B cell (primary cell): Measurements from ENCODE around the gene ABCG1. TPM values are rescaled to one million over a fixed set of nuclear protein-coding genes. Genes with fewer than 3 reads are reported as not detected.

ENCODE experiments used
- ATAC-seq: fragments of 200-7000 bp; cut with Tn5 transposase; one replicate; pipeline ENCODE4 v1.10.0; 2021; ENCODE audit warnings: low read depth, mild to moderate bottlenecking, moderate number of reproducible peaks, moderate library complexity
- CTCF ChIA-PET: fragments of 350-600 bp; sonication (Branson Sonifier 250); formaldehyde crosslinking; loops from one replicate; lab custom pipeline; 2021; ENCODE audit warnings: antibody characterized with exemption, inconsistent platforms; lab: Charles Lee
- POLR2A ChIA-PET: fragments of 350-600 bp; sonication (Branson Sonifier 250); formaldehyde crosslinking; loops from one replicate; lab custom pipeline; 2021; ENCODE audit warnings: antibody characterized with exemption; lab: Charles Lee
- DNase-seq: peaks from one replicate; pipeline ENCODE4 v3.0.0; 2013
- H2AFZ ChIP-seq: 2 replicates; pipeline ENCODE4 v1.6.1; 2012; ENCODE audit warnings: mild to moderate bottlenecking, low read depth, low read length; ENCODE audit not compliant: insufficient read depth, poor library complexity, severe bottlenecking
- H3K27ac ChIP-seq, 2 donors: 1 replicate in 1 of 2; 2 replicates in 1 of 2; pipeline ENCODE4 v1.5.1; 2012 to 2013; ENCODE audit warnings: low read length in 2 of 2, mild to moderate bottlenecking in 2 of 2, moderate library complexity in 1 of 2
- H3K27me3 ChIP-seq, 4 experiments: fragments of 200-600 bp in 1 of 4; sonication (generic) in 1 of 4; replicated peaks in 1 of 4; 1 replicate in 2 of 4; 2 replicates in 2 of 4; pipeline versions ENCODE4 v1.6.1 to v1.7.0; 2013 to 2016; ENCODE audit warnings: low read length in 3 of 4, mild to moderate bottlenecking in 2 of 4, mixed read lengths in 1 of 4, moderate library complexity in 1 of 4; ENCODE audit not compliant: insufficient read depth in 4 of 4, control insufficient read depth in 3 of 4; ENCODE audit errors: control extremely low read depth in 1 of 4
- H3K36me3 ChIP-seq, 2 experiments: replicated peaks in 1 of 2; 1 replicate in 1 of 2; 2 replicates in 1 of 2; pipeline versions ENCODE4 v1.6.1 to v1.7.1; 2013; ENCODE audit warnings: low read length in 1 of 2; ENCODE audit not compliant: insufficient read depth in 2 of 2, control insufficient read depth in 1 of 2; ENCODE audit errors: control extremely low read depth in 1 of 2, extremely low read depth in 1 of 2
- H3K4me1 ChIP-seq, 2 donors: fragments of 200-600 bp in 1 of 2; sonication (generic) in 1 of 2; 1 replicate in 1 of 2; 2 replicates in 1 of 2; pipeline versions ENCODE4 v1.5.1 to v1.6.1; 2013 to 2017; ENCODE audit warnings: low read length in 2 of 2; ENCODE audit not compliant: control insufficient read depth in 2 of 2, insufficient read depth in 2 of 2
- H3K4me2 ChIP-seq: replicated peaks from 2 replicates; pipeline ENCODE3; 2012; ENCODE audit warnings: mild to moderate bottlenecking, low read depth, low read length; ENCODE audit not compliant: poor library complexity, severe bottlenecking
- H3K4me3 ChIP-seq, 5 experiments: fragments of 200-600 bp in 1 of 5; sonication (generic) in 1 of 5; 1 replicate in 3 of 5; 2 replicates in 2 of 5; pipeline versions ENCODE4 v1.5.1 to v1.7.0; 2011 to 2016; ENCODE audit warnings: low read length in 4 of 5, mild to moderate bottlenecking in 4 of 5, low read depth in 2 of 5, control low read depth in 1 of 5, moderate library complexity in 1 of 5; ENCODE audit not compliant: insufficient read depth in 1 of 5; ENCODE audit errors: control extremely low read depth in 1 of 5, extremely low read depth in 1 of 5
- H3K79me2 ChIP-seq: fragments of 200-600 bp; sonication (generic); one replicate; pipeline ENCODE4 v1.6.0; 2016; ENCODE audit warnings: low read length; ENCODE audit not compliant: control insufficient read depth, insufficient read depth
- H3K9ac ChIP-seq: fragments of 200-600 bp; sonication (generic); 2 replicates; pipeline ENCODE4 v1.6.1; 2017; ENCODE audit warnings: mild to moderate bottlenecking, low read length, moderate library complexity
- H3K9me3 ChIP-seq, 3 donors: one replicate each; pipeline versions ENCODE4 v1.6.1 to v1.7.1; 2013; ENCODE audit warnings: low read length in 2 of 3; ENCODE audit not compliant: control insufficient read depth in 2 of 3, insufficient read depth in 1 of 3; ENCODE audit errors: control extremely low read depth in 1 of 3
- H4K20me1 ChIP-seq: 2 replicates; pipeline ENCODE4 v1.6.0; 2012; ENCODE audit warnings: mild to moderate bottlenecking, low read length; ENCODE audit not compliant: insufficient read depth, control insufficient read depth, poor library complexity, severe bottlenecking
- H3K27ac Mint-ChIP-seq: one replicate; pipeline ENCODE4 v1.8.0; 2021; ENCODE audit warnings: mixed read lengths
- H3K27me3 Mint-ChIP-seq: one replicate; pipeline ENCODE4 v1.8.0; 2021; ENCODE audit warnings: mixed read lengths
- H3K4me1 Mint-ChIP-seq: one replicate; pipeline ENCODE4 v1.8.0; 2021; ENCODE audit warnings: mixed read lengths
- H3K4me3 Mint-ChIP-seq: one replicate; pipeline ENCODE4 v1.8.0; 2021; ENCODE audit warnings: mixed read lengths
- H3K9me3 Mint-ChIP-seq: one replicate; pipeline ENCODE4 v1.8.0; 2022; ENCODE audit warnings: mixed read lengths; ENCODE audit not compliant: insufficient read depth
- CTCF ChIP-seq: fragments of 200-600 bp; IDR thresholded peaks from one replicate; pipeline ENCODE4 v1.8.0; 2022; ENCODE audit warnings: antibody characterized with exemption, mild to moderate bottlenecking
- EZH2 ChIP-seq: IDR thresholded peaks from 2 replicates; pipeline ENCODE4 v1.6.1; 2012; ENCODE audit warnings: borderline replicate concordance, low read depth, mild to moderate bottlenecking, moderate library complexity, low read length; ENCODE audit not compliant: insufficient read depth, poor library complexity, severe bottlenecking
- WGBS: methylation state at CpG from one replicate; pipeline ENCODE4 v1.1.5; 2013; ENCODE audit warnings: missing lambda C conversion rate; ENCODE audit not compliant: insufficient coverage; 5-methylcytosine and 5-hydroxymethylcytosine counted together
- intact Hi-C: fragments of 100-400 bp; cut with micrococcal nuclease; formaldehyde crosslinking; loops from one replicate; pipeline ENCODE4 v1.10.0; 2022
- polyA plus RNA-seq: library from polyadenylated mRNA; depleted of rRNA; stranded (reverse); fragments of >200 nt; gene quantifications from 2 replicates; pipeline ENCODE4 v1.2.3, GENCODE V29; 2012
- total RNA-seq, 2 donors: library from RNA; stranded (reverse); fragments of 120-200 nt in 1 of 2; gene quantifications; 1 replicate in 1 of 2; 2 replicates in 1 of 2; pipeline versions ENCODE4 v1.2.3 to v1.2.4, GENCODE V29; 2013 to 2022

Gene ABCG1
- total and polyA plus RNA-seq, 2 donors (not counting 1 experiment from before 2014, with no cell fraction given) = 8.7 to 27.5 TPM

DNA sequence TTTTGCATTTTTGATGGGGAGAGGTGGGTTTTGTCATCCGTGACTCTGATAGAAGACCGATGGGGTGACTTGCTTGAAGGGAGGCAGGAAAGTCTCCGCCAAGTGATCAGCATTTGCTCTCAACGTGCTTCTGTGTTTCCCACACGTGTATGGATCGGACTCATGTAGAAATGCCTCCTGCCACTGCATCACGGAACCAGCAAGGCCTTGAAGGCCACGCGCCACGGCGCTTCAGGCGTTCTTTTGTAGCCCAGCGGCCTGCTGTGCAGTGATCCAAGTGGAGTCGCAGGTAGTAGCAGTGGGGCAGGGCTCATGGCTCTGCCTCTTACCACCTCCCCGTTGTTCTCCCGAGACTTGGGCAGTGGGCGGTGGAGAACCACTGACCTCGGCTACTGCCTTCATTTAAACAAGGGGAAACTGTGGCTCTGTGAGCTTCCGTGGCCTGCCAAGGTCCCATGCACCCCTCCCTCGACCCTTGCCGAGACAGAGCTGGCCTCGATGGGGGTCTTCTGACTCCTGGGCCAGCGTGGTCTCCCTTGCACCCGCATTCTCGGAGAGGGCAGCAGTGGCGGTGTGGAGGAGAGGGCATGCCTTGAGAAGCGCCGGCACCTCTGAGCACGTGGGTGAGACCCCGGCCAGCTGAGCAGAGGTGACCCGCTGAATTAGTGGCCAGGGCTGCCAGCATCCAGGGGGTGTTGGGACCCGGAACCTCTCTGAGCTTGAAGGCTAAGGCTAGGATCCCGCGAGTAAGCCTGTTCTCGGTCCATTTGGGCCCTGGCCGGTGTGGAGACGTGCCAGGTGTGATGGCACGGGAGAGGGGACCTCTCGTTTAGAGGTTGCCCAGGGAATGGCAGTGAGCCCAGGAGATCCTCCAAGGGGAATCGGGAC, 46.1 kb upstream of the ABCG1 start:
- no peak for TF ChIP-seq EZH2
- TF ChIP-seq CTCF = no peak
- CTCF ChIA-PET = interaction anchor here (0.8 kb wide), 1 partner anchor 86 kb away, joined by 3 read pairs; no protein-coding TSS in a partner anchor

DNA sequence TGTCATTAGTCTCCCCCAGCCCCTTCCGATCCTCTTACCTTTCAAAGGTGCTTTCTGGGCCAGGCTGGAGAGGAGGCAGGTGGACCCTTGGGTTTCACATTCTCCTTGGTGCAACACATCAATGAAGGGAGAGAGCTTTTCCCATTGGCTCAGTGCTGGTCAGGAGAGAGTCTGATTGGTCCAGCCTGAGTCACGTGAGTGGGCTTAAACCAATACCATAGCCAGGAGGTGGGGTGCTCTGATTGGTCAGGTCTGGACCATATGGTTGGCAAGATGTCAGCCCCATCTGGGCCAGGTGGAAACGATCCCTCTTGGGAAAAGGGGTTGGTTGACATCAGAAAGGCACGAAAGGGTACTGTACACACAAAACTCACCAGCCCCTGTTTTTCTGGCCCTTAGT, 44.8 kb upstream of the ABCG1 start:
- Mint-ChIP-seq H3K27ac (no peak overlapping the region), H3K4me3 (no peak overlapping the region), H3K4me1 (no peaks in the 10 kb centered on the region), H3K9me3 (no peaks in the 10 kb centered on the region), H3K27me3 (no peaks in the 10 kb centered on the region)
- H4K20me1 ChIP-seq = no peaks in the 10 kb centered on the region
- no peak overlapping the region for H3K4me3 ChIP-seq
- H3K9ac ChIP-seq = no peak overlapping the region
- ChIA-PET CTCF (interaction anchor here (1.6 kb wide), 1 partner anchor 8 kb away, joined by 3 read pairs; no protein-coding TSS in a partner anchor), POLR2A (no interaction called here)
- H3K79me2 ChIP-seq = no peaks in the 10 kb centered on the region
- H3K27me3 ChIP-seq = no peaks in the 10 kb centered on the region
- no peaks in the 10 kb centered on the region for H3K4me1 ChIP-seq
- peaks cover 0 to 4% (median 0%) of the 10 kb centered on the region in 3 donors for H3K9me3 ChIP-seq
- 100% methylated on average over 2 of the region's 4 CpGs for WGBS
- H2AFZ ChIP-seq = no peak overlapping the region
- H3K4me2 ChIP-seq = no peak overlapping the region
- DNase-seq (no peak), ATAC-seq (no peak)
- no peaks in the 10 kb centered on the region for H3K36me3 ChIP-seq
- TF ChIP-seq EZH2 (no peak), CTCF (no peak)
- H3K27ac ChIP-seq = no peak overlapping the region
- intact Hi-C loops = no loop called here

More for the DNA sequence above, 46.1 kb upstream of the ABCG1 start:
- H4K20me1 ChIP-seq = no peaks in the 10 kb centered on the region
- H3K79me2 ChIP-seq = no peaks in the 10 kb centered on the region
- ATAC-seq = no peak
- Mint-ChIP-seq H3K4me3 (no peak overlapping the region), H3K27ac (no peak overlapping the region), H3K4me1 (no peaks in the 10 kb centered on the region), H3K9me3 (no peaks in the 10 kb centered on the region), H3K27me3 (no peaks in the 10 kb centered on the region)
- no peak overlapping the region for H3K4me2 ChIP-seq
- no peak overlapping the region for H3K4me3 ChIP-seq
- H3K9ac ChIP-seq = no peak overlapping the region
- H2AFZ ChIP-seq = no peak overlapping the region
- POLR2A ChIA-PET = no interaction called here
- no peaks in the 10 kb centered on the region for H3K4me1 ChIP-seq
- no peaks in the 10 kb centered on the region for H3K36me3 ChIP-seq
- no peak overlapping the region for H3K27ac ChIP-seq
- H3K27me3 ChIP-seq = no peaks in the 10 kb centered on the region
- intact Hi-C loops = no loop called here
- peaks cover 0 to 4% (median 0%) of the 10 kb centered on the region in 3 donors for H3K9me3 ChIP-seq
- DNase-seq = no peak
- WGBS = 94% methylated on average over 40 of the region's 40 CpGs
